Rectal smooth muscle tissue (tissue), 1 donor: ENCODE data around the gene ZNF281.
"Not testable (repeated sequence)": the region's sequence is repeated elsewhere in the genome, so short reads cannot be mapped to it uniquely, and the experiment has no call there.

Source experiments
- H3K27ac ChIP-seq: one replicate; pipeline ENCODE4 v1.7.0; 2013; ENCODE audit warnings: low read depth, low read length, inconsistent platforms
- H3K27me3 ChIP-seq: one replicate; pipeline ENCODE4 v1.7.0; 2013; ENCODE audit warnings: low read length; ENCODE audit not compliant: control insufficient read depth, insufficient read depth
- H3K36me3 ChIP-seq: one replicate; pipeline ENCODE4 v1.7.0; 2013; ENCODE audit warnings: low read length; ENCODE audit not compliant: control insufficient read depth, insufficient read depth
- H3K4me1 ChIP-seq: one replicate; pipeline ENCODE4 v1.7.0; 2013; ENCODE audit warnings: low read length; ENCODE audit not compliant: control insufficient read depth, insufficient read depth
- H3K4me3 ChIP-seq: one replicate; pipeline ENCODE4 v1.7.0; 2013; ENCODE audit warnings: low read length
- H3K9ac ChIP-seq: one replicate; pipeline ENCODE4 v1.7.0; 2013; ENCODE audit warnings: low read length

The ZNF281 gene

GRCh38 chr1:200366577-200367253 is 43.1 kb downstream of the ZNF281 start:
- Histone ChIP-seq H3K27ac (no peak overlapping the region), H3K9ac (no peak overlapping the region), H3K4me1 (peaks cover 2% of the 10 kb centered on the region), H3K36me3 (no peaks in the 10 kb centered on the region), H3K27me3 (no peaks in the 10 kb centered on the region), H3K4me3 (no peak overlapping the region)

DNA sequence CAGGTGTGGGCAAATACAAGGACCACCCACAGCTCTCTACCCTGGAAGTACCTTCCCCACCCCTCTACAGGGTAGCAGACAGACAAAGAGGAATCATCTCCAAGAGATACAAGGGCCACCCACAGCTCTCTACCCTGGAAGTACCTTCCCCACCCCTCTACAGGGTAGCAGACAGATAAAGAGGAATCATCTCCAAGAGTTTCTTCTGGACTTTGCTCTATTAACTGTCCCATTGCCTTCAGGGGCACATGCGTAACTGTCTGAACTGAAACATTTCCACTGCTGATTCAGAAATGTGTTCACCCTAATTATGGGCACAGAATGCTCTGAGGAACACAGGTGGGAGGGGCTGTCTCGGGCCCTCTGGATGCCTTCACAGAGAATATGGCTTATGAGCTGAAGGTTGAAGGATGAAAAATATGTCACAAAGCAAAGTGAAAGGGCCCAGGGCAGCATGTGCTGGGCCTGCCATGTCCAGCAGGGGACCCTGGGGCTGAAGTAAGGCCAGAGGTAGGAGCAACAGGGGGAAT is 43.9 kb downstream of the ZNF281 start:
- H3K4me3 ChIP-seq, result no peak overlapping the region
- H3K27me3 ChIP-seq, result no peaks in the 10 kb centered on the region
- peaks cover 2% of the 10 kb centered on the region for H3K4me1 ChIP-seq
- no peak overlapping the region for H3K27ac ChIP-seq
- H3K9ac ChIP-seq, result no peak overlapping the region
- no peaks in the 10 kb centered on the region for H3K36me3 ChIP-seq

- no peak overlapping the region for H3K27ac ChIP-seq
- no peaks in the 10 kb centered on the region for H3K27me3 ChIP-seq
- no peak overlapping the region for H3K4me3 ChIP-seq
- no peaks in the 10 kb centered on the region for H3K36me3 ChIP-seq
- peaks cover 2% of the 10 kb centered on the region for H3K4me1 ChIP-seq
- H3K9ac ChIP-seq, result no peak overlapping the region
Observed at GRCh38 chr1:200364831-200365230, 45.0 kb downstream of the ZNF281 start.

DNA sequence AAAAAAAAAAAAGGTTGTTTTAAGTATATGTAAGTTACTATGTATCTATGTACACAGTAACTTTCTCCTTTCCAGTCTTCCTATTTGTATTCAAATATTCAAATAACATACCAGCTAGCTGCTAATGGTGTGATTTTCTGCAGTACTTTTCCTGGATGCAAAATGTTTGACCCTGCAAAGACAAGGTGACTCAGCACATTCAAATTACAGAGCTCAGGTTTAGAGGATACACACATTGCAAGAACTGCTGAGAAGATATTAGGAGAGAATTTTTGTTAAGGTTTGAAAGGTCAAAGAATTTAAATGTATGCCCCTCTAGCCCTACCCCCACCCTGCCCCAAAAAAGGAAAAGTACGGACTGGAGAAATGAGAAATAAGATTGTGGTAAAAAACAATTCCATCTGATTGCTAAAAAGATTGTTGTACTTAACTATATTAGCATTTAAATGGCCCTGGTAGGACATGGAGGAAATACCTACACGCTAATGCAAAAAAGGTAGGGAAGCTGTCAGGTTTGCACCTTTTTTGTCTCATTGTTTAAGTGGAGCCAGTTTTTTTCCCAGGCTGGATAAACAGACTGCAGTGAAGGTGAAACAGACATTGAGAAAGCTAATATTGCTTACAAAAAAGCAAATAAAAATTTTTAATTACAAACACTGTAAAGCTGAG is 45.6 kb downstream of the ZNF281 start:
- Histone ChIP-seq H3K9ac (no peak overlapping the region), H3K36me3 (no peaks in the 10 kb centered on the region), H3K4me1 (peaks cover 2% of the 10 kb centered on the region), H3K4me3 (no peak overlapping the region), H3K27ac (no peak overlapping the region), H3K27me3 (no peaks in the 10 kb centered on the region)

GRCh38 chr1:200363264-200363933 is 46.4 kb downstream of the ZNF281 start:
- no peaks in the 10 kb centered on the region for H3K36me3 ChIP-seq

DNA sequence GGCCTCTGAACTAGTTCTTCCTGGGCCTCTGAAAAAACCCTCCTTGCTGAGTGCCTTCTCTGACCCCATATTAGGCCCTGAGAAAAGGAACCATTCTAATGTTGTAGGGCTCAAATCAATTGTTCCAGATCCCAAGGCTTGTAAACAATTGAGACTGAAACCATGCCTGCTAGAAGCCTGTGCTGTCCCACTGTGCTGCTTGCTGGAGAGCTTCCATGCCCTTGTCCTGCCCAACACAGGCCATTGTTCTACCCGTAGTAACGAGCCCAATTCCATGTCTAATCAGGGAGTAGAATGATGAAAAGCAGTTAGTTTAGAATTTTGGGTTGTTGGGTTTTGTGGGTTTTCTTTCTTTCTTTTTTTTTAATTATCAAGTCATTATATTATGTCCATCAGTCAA is 47.4 kb downstream of the ZNF281 start:
- H3K4me3 ChIP-seq, result no peak overlapping the region
- H3K27ac ChIP-seq, result no peak overlapping the region
- H3K9ac ChIP-seq, result no peak overlapping the region
- H3K4me1 ChIP-seq, result peaks cover 2% of the 10 kb centered on the region
- H3K27me3 ChIP-seq, result no peaks in the 10 kb centered on the region
- no peaks in the 10 kb centered on the region for H3K36me3 ChIP-seq

More at GRCh38 chr1:200363264-200363933, 46.4 kb downstream of the ZNF281 start:
- H3K9ac ChIP-seq, result no peak overlapping the region
- peaks cover 2% of the 10 kb centered on the region for H3K4me1 ChIP-seq
- no peak overlapping the region for H3K4me3 ChIP-seq
- no peak overlapping the region for H3K27ac ChIP-seq
- no peaks in the 10 kb centered on the region for H3K27me3 ChIP-seq

DNA sequence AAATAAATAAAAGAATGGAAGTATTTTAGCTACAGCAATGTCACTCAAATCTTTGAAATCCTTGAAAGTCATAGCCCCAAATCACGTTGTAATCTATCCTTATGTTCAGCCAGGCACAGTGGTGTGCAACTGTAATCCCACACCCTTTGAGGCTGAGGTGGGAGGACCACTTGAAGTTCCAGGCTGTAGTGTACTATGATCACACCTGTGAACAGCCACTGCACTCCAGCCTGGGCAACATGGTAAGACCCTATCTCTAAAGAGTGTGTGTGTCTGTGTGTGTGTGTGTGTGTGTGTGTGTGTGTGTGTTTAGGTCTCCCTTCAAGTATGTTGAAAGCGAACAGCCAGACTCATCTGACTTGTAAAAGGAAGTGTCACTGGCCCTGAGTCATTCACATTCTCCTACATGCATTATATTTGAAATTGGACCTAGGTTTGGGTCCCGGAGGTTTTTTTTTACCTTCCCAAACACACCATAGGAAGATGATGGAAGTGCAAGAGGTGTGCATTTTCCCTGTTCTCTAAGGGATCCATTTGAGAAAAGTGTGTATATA is 50.1 kb downstream of the ZNF281 start:
- H3K9ac ChIP-seq, result no peak overlapping the region
- no peak overlapping the region for H3K27ac ChIP-seq
- no peak overlapping the region for H3K4me3 ChIP-seq
- peaks cover under 1% of the 10 kb centered on the region for H3K4me1 ChIP-seq
- H3K36me3 ChIP-seq, result no peaks in the 10 kb centered on the region
- H3K27me3 ChIP-seq, result no peaks in the 10 kb centered on the region

DNA sequence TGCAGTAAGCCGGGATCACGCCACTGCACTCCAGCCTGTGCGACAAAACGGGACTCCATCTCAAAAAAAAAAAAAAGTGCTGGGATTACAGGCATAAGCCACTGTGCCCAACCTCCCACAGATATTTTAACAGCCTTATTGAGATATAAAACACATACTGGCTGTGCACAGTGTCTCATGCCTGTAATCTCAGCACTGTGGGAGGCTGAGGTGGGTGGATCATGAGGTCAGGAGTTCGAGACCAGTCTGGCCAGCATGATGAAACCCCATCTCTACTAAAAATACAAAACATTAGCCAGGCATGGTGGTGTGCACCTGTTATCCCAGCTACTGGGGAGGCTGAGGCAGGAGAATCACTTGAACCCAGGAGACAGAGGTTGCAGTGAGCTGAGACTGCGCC is 51.9 kb downstream of the ZNF281 start:
- not testable (repeated sequence) for H3K27ac ChIP-seq, H3K4me3 ChIP-seq, H3K27me3 ChIP-seq, H3K9ac ChIP-seq, H3K36me3 ChIP-seq, H3K4me1 ChIP-seq

DNA sequence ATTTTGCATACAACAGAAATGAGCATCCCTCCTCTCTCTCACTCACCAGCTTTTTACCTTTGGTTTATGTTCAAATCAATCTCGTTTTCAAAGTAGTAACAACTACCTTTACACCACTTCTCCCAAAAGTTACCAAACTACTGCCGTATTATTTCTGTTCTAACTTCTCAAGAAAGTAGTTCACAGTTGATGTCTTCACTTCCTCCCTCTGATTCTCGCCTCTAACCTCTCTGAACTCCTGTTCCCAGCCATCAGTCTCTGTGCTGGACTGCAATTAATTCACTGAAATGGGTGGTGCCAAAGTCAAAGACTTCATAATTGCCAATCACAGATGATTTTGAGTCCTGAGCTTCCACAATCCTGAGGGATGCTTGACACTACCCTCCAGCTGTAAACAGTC is 54.0 kb downstream of the ZNF281 start:
- H3K27ac ChIP-seq, result no peak overlapping the region
- no peaks in the 10 kb centered on the region for H3K36me3 ChIP-seq
- H3K27me3 ChIP-seq, result no peaks in the 10 kb centered on the region
- H3K4me1 ChIP-seq, result no peaks in the 10 kb centered on the region
- H3K9ac ChIP-seq, result no peak overlapping the region
- H3K4me3 ChIP-seq, result no peak overlapping the region
